Measurements from ENCODE around the gene SERTM1. TPM values are rescaled to one million over a fixed set of nuclear protein-coding genes. Genes with fewer than 3 reads are reported as not detected.
A peak's percentile ranks its signal among the peaks of the same experiment; 100 is the strongest.

SERTM1 gene
- total RNA-seq, 1 experiment from 2014 or later, result 0.24 TPM

- Histone ChIP-seq H3K23me2 (ENCODE audit: insufficient read length, low read depth, low read length, poor library complexity, severe bottlenecking) (no peaks in the 10 kb centered on the region), H3T11ph (ENCODE audit: low read length) (no peak overlapping the region), H3K4me2 (ENCODE audit: insufficient read depth, insufficient read length, low read length) (no peak overlapping the region), H3K79me1 (ENCODE audit: insufficient read depth, low read depth, low read length, poor library complexity, severe bottlenecking) (no peaks in the 10 kb centered on the region), H2AFZ (ENCODE audit: low read length) (peak overlapping the region; percentile 18), H4K5ac (ENCODE audit: insufficient read length, low read depth, low read length) (no peak overlapping the region), H4K20me1 (ENCODE audit: control insufficient read depth, insufficient read depth, insufficient read length) (no peaks in the 10 kb centered on the region), H3K4ac (ENCODE audit: low read depth, low read length) (no peak overlapping the region), H3K14ac (ENCODE audit: insufficient read depth, low read length) (no peak overlapping the region), H4K8ac (replicated peaks; ENCODE audit: insufficient read length, low read depth, low read length) (no peak overlapping the region), H3K23ac (ENCODE audit: insufficient read length, low read depth, low read length) (no peak overlapping the region), H3K9me3 (ENCODE audit: control insufficient read depth, low read depth, low read length) (no peaks in the 10 kb centered on the region), H3K18ac (ENCODE audit: insufficient read length, low read depth, low read length) (no peak overlapping the region), H3K79me2 (ENCODE audit: insufficient read depth, low read length) (no peaks in the 10 kb centered on the region), H2BK15ac (ENCODE audit: low read depth, low read length) (no peak overlapping the region), H3K56ac (ENCODE audit: insufficient read length, low read depth, low read length) (no peak overlapping the region), H4K91ac (ENCODE audit: insufficient read length, low read depth, low read length) (no peak overlapping the region), H3K9ac (ENCODE audit: extremely low read depth, insufficient read length, low read length) (no peak overlapping the region), H3K4me1 (ENCODE audit: insufficient read depth, low read length) (peaks cover 3% of the 10 kb centered on the region; the same call in 1 of the 2 replicates), H2BK12ac (ENCODE audit: insufficient read length, low read depth, low read length) (no peak overlapping the region), H2BK5ac (ENCODE audit: insufficient read length, low read length) (no peak overlapping the region), H2BK20ac (ENCODE audit: low read depth, low read length, poor library complexity, severe bottlenecking) (no peak overlapping the region), H3K27ac (ENCODE audit: insufficient read length, low read depth, low read length) (no peak overlapping the region), H2BK120ac (ENCODE audit: low read depth, low read length, poor library complexity, severe bottlenecking) (no peak overlapping the region), H2AK5ac (ENCODE audit: insufficient read length, low read length) (no peak overlapping the region), H3K27me3 (ENCODE audit: insufficient read depth, low read length) (no peaks in the 10 kb centered on the region)
- no peak for DNase-seq
- no peak overlapping the region; a peak in 3 of 7 replicates for H3K27ac Mint-ChIP-seq
- no peaks in the 10 kb centered on the region for H3K27me3 Mint-ChIP-seq (ENCODE audit: low read depth)
- H3K4me3 Mint-ChIP-seq, result no peak overlapping the region
- H3K36me3 Mint-ChIP-seq (ENCODE audit: insufficient read depth in 1 of 3, low read depth in 3 of 3), result peaks cover 0 to 3% (median 0%) of the 10 kb centered on the region in 3 experiments; a peak in 3 of 7 replicates
- H3K9me3 Mint-ChIP-seq, result no peaks in the 10 kb centered on the region
- WGBS (ENCODE audit: extremely low coverage, insufficient read length, low lambda C conversion rate), result no CpG with 5 or more reads among the region's 2 CpGs
- no peak for TF ChIP-seq CTCF (conservative IDR thresholded peaks at IDR 0.05)
- peaks cover 28 to 35% of the 10 kb centered on the region in 2 experiments for H3K4me1 Mint-ChIP-seq
These were observed 43.5 kb upstream of the SERTM1 start for GRCh38 chr13:36630181-36630803.

All from H9 (cell line).